ENCODE results near the gene EFNA2.
"Not testable (repeated sequence)": the region's sequence is repeated elsewhere in the genome, so short reads cannot be mapped to it uniquely, and the experiment has no call there.

The EFNA2 gene

DNA sequence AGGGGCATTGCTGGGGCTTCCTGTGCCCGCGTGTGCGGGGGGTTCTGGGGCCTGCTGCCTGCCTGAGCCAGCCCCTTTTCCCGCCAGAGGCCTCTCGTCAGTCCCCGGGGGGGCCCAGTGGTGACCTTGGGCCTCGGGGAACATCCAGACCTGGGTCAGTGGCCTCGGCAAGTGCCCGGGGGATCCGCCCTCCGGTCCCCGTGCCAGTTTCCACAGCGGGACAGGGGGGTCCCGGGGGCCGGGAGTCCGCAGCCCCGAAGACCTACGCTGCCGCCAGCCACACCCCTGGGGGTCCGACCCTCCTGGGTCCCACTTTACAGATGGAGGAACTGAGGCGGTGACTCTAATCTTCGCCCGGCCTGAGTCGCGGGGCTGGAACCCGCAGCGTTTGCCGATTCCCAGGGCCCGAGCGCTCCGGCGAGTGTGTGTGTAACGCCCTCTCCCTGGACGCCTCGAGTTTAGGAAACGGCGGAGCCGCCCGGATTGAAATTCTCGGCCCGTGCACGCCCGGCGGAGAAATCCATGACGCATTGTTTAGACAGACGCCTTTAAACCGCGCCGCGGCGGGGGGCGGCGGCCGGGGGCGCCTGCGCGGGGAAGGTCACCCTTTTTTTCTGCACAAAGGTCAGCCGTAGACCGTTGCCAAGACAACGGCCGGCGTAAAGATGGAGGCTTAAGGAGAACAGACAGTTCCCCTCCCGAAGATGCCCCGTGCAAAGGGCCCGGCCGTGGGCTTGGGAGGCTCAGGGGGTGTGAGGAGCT lies 39.3 kb downstream of the EFNA2 start:
- no CpG with 5 or more reads among the region's 66 CpGs for WGBS (ENCODE audit: insufficient coverage, insufficient read length)
- Histone ChIP-seq H3K36me3 (ENCODE audit: control insufficient read depth, insufficient read depth, low read length) (no peaks in the 10 kb centered on the region), H3K9me3 (ENCODE audit: control insufficient read depth, insufficient read depth, low read length) (no peaks in the 10 kb centered on the region), H3K27me3 (ENCODE audit: control insufficient read depth, insufficient read depth, low read length) (no peaks in the 10 kb centered on the region), H3K4me3 (ENCODE audit: low read length) (peak overlapping the region; percentile 23; the same call in 1 of the 2 replicates), H3K27ac (ENCODE audit: low read length) (no peak overlapping the region), H3K4me1 (ENCODE audit: control insufficient read depth, insufficient read depth, low read length) (no peaks in the 10 kb centered on the region)
- no peak for DNase-seq (ENCODE audit: low read depth, low spot score)

- Histone ChIP-seq H3K9me3 (ENCODE audit: control insufficient read depth, insufficient read depth, low read length) (no peaks in the 10 kb centered on the region), H3K27ac (ENCODE audit: low read length) (no peak overlapping the region), H3K4me3 (ENCODE audit: low read length) (peak overlapping the region; percentile 23; the same call in 1 of the 2 replicates), H3K27me3 (ENCODE audit: control insufficient read depth, insufficient read depth, low read length) (no peaks in the 10 kb centered on the region), H3K4me1 (ENCODE audit: control insufficient read depth, insufficient read depth, low read length) (no peaks in the 10 kb centered on the region), H3K36me3 (ENCODE audit: control insufficient read depth, insufficient read depth, low read length) (no peaks in the 10 kb centered on the region)
- DNase-seq (ENCODE audit: low read depth, low spot score) = no peak
- no CpG with 5 or more reads among the region's 38 CpGs for WGBS (ENCODE audit: insufficient coverage, insufficient read length)
These were observed 40.1 kb downstream of the EFNA2 start for GRCh38 chr19:1325568-1326294.

- no peaks in the 10 kb centered on the region for H3K36me3 ChIP-seq (ENCODE audit: control insufficient read depth, insufficient read depth, low read length)
- no CpG with 5 or more reads among the region's 14 CpGs for WGBS (ENCODE audit: insufficient coverage, insufficient read length)
- H3K4me1 ChIP-seq (ENCODE audit: control insufficient read depth, insufficient read depth, low read length) = no peaks in the 10 kb centered on the region
- DNase-seq (ENCODE audit: low read depth, low spot score) = no peak
- no peaks in the 10 kb centered on the region for H3K9me3 ChIP-seq (ENCODE audit: control insufficient read depth, insufficient read depth, low read length)
- no peak overlapping the region for H3K4me3 ChIP-seq (ENCODE audit: low read length)
- H3K27me3 ChIP-seq (ENCODE audit: control insufficient read depth, insufficient read depth, low read length) = no peaks in the 10 kb centered on the region
- no peak overlapping the region for H3K27ac ChIP-seq (ENCODE audit: low read length)
These were observed 41.5 kb downstream of the EFNA2 start for GRCh38 chr19:1327125-1327524.

GRCh38 chr19:1332208-1332607 lies 46.5 kb downstream of the EFNA2 start:
- not testable (repeated sequence) for H3K27ac ChIP-seq (ENCODE audit: low read length); H3K4me3 ChIP-seq (ENCODE audit: low read length); H3K4me1 ChIP-seq (ENCODE audit: control insufficient read depth, insufficient read depth, low read length); H3K36me3 ChIP-seq (ENCODE audit: control insufficient read depth, insufficient read depth, low read length); H3K9me3 ChIP-seq (ENCODE audit: control insufficient read depth, insufficient read depth, low read length); H3K27me3 ChIP-seq (ENCODE audit: control insufficient read depth, insufficient read depth, low read length); DNase-seq (ENCODE audit: low read depth, low spot score)
- WGBS (ENCODE audit: insufficient coverage, insufficient read length) = no CpG with 5 or more reads among the region's 8 CpGs

DNA sequence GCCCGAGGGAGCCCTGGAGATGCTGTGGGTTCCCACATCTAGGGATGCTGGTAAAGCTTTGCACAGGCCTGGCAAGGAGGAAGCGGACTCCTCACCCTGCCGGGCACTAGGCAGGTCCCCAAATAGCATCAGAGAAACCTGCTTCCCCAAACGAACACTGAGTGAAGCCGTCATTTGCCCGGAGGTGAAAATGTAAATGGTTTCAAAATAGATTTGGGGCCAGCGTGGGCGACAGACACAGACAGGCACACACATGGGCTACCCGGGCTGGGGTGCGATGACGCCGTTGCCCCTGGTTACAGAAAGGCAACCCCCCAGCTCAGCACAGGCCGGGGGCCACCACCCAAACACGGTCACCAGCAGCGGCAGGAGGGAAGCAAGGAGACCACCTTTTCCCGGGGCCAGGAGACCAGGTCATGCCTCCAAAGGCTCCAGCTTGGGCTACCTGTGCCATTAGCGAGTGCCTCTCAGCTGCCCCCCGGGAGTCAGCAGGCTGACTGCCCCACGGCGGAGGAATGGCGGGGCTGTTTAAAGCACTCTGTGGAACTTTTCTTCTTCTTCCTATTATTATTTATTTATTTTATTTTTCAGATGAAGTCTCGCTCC lies 50.5 kb downstream of the EFNA2 start:
- no peaks in the 10 kb centered on the region for H3K27me3 ChIP-seq (ENCODE audit: control insufficient read depth, insufficient read depth, low read length)
- H3K4me3 ChIP-seq (ENCODE audit: low read length) = no peak overlapping the region
- no peak overlapping the region for H3K27ac ChIP-seq (ENCODE audit: low read length)
- WGBS (ENCODE audit: insufficient coverage, insufficient read length) = no CpG with 5 or more reads among the region's 22 CpGs
- no peaks in the 10 kb centered on the region for H3K4me1 ChIP-seq (ENCODE audit: control insufficient read depth, insufficient read depth, low read length)
- H3K9me3 ChIP-seq (ENCODE audit: control insufficient read depth, insufficient read depth, low read length) = no peaks in the 10 kb centered on the region
- DNase-seq (ENCODE audit: low read depth, low spot score) = no peak
- H3K36me3 ChIP-seq (ENCODE audit: control insufficient read depth, insufficient read depth, low read length) = no peaks in the 10 kb centered on the region

GRCh38 chr19:1340681-1341469 lies 55.2 kb downstream of the EFNA2 start:
- WGBS (ENCODE audit: insufficient coverage, insufficient read length) = no CpG with 5 or more reads among the region's 28 CpGs
- no peak overlapping the region for H3K27ac ChIP-seq (ENCODE audit: low read length)
- no peak for DNase-seq (ENCODE audit: low read depth, low spot score)
- no peaks in the 10 kb centered on the region for H3K4me1 ChIP-seq (ENCODE audit: control insufficient read depth, insufficient read depth, low read length)
- H3K4me3 ChIP-seq (ENCODE audit: low read length) = no peak overlapping the region
- no peaks in the 10 kb centered on the region for H3K36me3 ChIP-seq (ENCODE audit: control insufficient read depth, insufficient read depth, low read length)
- no peaks in the 10 kb centered on the region for H3K9me3 ChIP-seq (ENCODE audit: control insufficient read depth, insufficient read depth, low read length)
- H3K27me3 ChIP-seq (ENCODE audit: control insufficient read depth, insufficient read depth, low read length) = no peaks in the 10 kb centered on the region

DNA sequence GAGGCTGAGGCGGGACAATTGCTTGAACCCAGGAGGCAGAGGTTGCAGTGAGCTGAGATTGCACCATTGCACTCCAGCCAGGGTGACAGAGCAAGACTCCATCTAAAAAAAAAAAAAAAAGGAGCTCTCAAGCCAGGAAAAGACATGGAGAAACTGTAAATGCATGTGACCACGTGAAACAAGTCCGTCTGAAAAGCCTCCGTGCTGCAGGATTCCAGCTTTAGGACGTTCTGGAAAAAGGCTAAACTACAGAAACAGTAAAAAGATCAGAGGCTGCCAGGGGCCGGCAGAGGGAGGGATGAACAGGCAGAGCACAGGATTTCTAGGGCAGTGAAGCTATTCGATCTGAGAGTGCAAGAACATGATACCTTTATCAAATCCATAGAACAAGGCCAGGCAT lies 57.4 kb downstream of the EFNA2 start:
- Histone ChIP-seq H3K4me3 (ENCODE audit: low read length) (no peak overlapping the region), H3K27ac (ENCODE audit: low read length) (no peak overlapping the region), H3K36me3 (ENCODE audit: control insufficient read depth, insufficient read depth, low read length) (no peaks in the 10 kb centered on the region), H3K9me3 (ENCODE audit: control insufficient read depth, insufficient read depth, low read length) (no peaks in the 10 kb centered on the region), H3K27me3 (ENCODE audit: control insufficient read depth, insufficient read depth, low read length) (no peaks in the 10 kb centered on the region), H3K4me1 (ENCODE audit: control insufficient read depth, insufficient read depth, low read length) (no peaks in the 10 kb centered on the region)
- DNase-seq (ENCODE audit: low read depth, low spot score) = no peak
- no CpG with 5 or more reads among the region's 7 CpGs for WGBS (ENCODE audit: insufficient coverage, insufficient read length)

- no peaks in the 10 kb centered on the region for H3K9me3 ChIP-seq (ENCODE audit: control insufficient read depth, insufficient read depth, low read length)
- no peaks in the 10 kb centered on the region for H3K36me3 ChIP-seq (ENCODE audit: control insufficient read depth, insufficient read depth, low read length)
- H3K4me1 ChIP-seq (ENCODE audit: control insufficient read depth, insufficient read depth, low read length) = no peaks in the 10 kb centered on the region
- no peaks in the 10 kb centered on the region for H3K27me3 ChIP-seq (ENCODE audit: control insufficient read depth, insufficient read depth, low read length)
- no peak for DNase-seq (ENCODE audit: low read depth, low spot score)
- H3K4me3 ChIP-seq (ENCODE audit: low read length) = no peak overlapping the region
- no peak overlapping the region for H3K27ac ChIP-seq (ENCODE audit: low read length)
- WGBS (ENCODE audit: insufficient coverage, insufficient read length) = no CpG with 5 or more reads among the region's 18 CpGs
These were observed 63.5 kb downstream of the EFNA2 start for GRCh38 chr19:1349211-1349610.

GRCh38 chr19:1350867-1351266 lies 65.2 kb downstream of the EFNA2 start:
- Histone ChIP-seq H3K9me3 (ENCODE audit: control insufficient read depth, insufficient read depth, low read length) (no peaks in the 10 kb centered on the region), H3K36me3 (ENCODE audit: control insufficient read depth, insufficient read depth, low read length) (no peaks in the 10 kb centered on the region), H3K27ac (ENCODE audit: low read length) (no peak overlapping the region), H3K4me3 (ENCODE audit: low read length) (no peak overlapping the region), H3K4me1 (ENCODE audit: control insufficient read depth, insufficient read depth, low read length) (no peaks in the 10 kb centered on the region), H3K27me3 (ENCODE audit: control insufficient read depth, insufficient read depth, low read length) (no peaks in the 10 kb centered on the region)
- DNase-seq (ENCODE audit: low read depth, low spot score) = no peak
- no CpG with 5 or more reads among the region's 5 CpGs for WGBS (ENCODE audit: insufficient coverage, insufficient read length)
